Measurements from ENCODE around the gene NSD2.

Gene NSD2

DNA sequence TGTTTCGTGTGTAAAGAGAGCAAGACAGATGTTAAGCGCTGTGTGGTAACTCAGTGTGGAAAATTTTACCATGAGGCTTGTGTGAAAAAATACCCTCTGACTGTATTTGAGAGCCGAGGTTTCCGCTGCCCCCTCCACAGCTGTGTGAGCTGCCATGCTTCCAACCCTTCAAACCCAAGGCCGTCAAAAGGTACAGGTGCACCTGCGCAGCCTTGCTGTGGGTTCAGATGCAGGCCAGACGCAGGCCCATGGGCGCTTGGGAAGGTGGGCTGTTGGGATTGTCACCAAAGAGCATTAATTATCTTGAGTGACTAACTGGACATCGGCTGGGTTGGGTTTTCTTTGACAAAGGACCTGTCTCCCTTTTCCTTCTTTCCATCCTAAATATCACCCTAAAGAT, 82.1 kb downstream of the NSD2 start:
- H3K9me3 ChIP-seq (ENCODE audit: control insufficient read depth in 1 of 2, low read length in 2 of 2) = no peaks in the 10 kb centered on the region
- H3K36me3 ChIP-seq (ENCODE audit: control insufficient read depth in 1 of 2, insufficient read depth in 2 of 2, low read length in 2 of 2) = peaks cover 31 to 63% of the 10 kb centered on the region in 2 donors
- no peaks in the 10 kb centered on the region for H3K4me1 ChIP-seq (ENCODE audit: control insufficient read depth in 1 of 2, insufficient read depth in 2 of 2, low read length in 2 of 2)
- no peaks in the 10 kb centered on the region for H3K27me3 ChIP-seq (ENCODE audit: control insufficient read depth in 1 of 2, insufficient read depth in 2 of 2, low read length in 2 of 2)
- H3K4me3 ChIP-seq (ENCODE audit: low read depth in 1 of 2, low read length in 2 of 2) = no peak overlapping the region
- H3K27ac ChIP-seq (ENCODE audit: low read depth, low read length) = no peak overlapping the region
- no peak overlapping the region for H3K9ac ChIP-seq (ENCODE audit: low read depth in 1 of 2, low read length in 2 of 2)

- Histone ChIP-seq H3K4me3 (ENCODE audit: low read depth in 1 of 2, low read length in 2 of 2) (no peak overlapping the region), H3K9ac (ENCODE audit: low read depth in 1 of 2, low read length in 2 of 2) (no peak overlapping the region)
These were observed 85.4 kb downstream of the NSD2 start for GRCh38 chr4:1956631-1957030.

GRCh38 chr4:1958276-1959103, 87.3 kb downstream of the NSD2 start:
- Histone ChIP-seq H3K9ac (ENCODE audit: low read depth in 1 of 2, low read length in 2 of 2) (no peak overlapping the region), H3K9me3 (ENCODE audit: control insufficient read depth in 1 of 2, low read length in 2 of 2) (no peaks in the 10 kb centered on the region), H3K36me3 (ENCODE audit: control insufficient read depth in 1 of 2, insufficient read depth in 2 of 2, low read length in 2 of 2) (peaks cover 45 to 73% of the 10 kb centered on the region in 2 donors), H3K27me3 (ENCODE audit: control insufficient read depth in 1 of 2, insufficient read depth in 2 of 2, low read length in 2 of 2) (no peaks in the 10 kb centered on the region), H3K4me3 (ENCODE audit: low read depth in 1 of 2, low read length in 2 of 2) (no peak overlapping the region), H3K27ac (ENCODE audit: low read depth, low read length) (no peak overlapping the region), H3K4me1 (ENCODE audit: control insufficient read depth in 1 of 2, insufficient read depth in 2 of 2, low read length in 2 of 2) (no peaks in the 10 kb centered on the region)

More at GRCh38 chr4:1956631-1957030, 85.4 kb downstream of the NSD2 start:
- Histone ChIP-seq H3K36me3 (ENCODE audit: control insufficient read depth in 1 of 2, insufficient read depth in 2 of 2, low read length in 2 of 2) (peaks cover 36 to 75% of the 10 kb centered on the region in 2 donors), H3K27me3 (ENCODE audit: control insufficient read depth in 1 of 2, insufficient read depth in 2 of 2, low read length in 2 of 2) (no peaks in the 10 kb centered on the region), H3K4me1 (ENCODE audit: control insufficient read depth in 1 of 2, insufficient read depth in 2 of 2, low read length in 2 of 2) (no peaks in the 10 kb centered on the region), H3K27ac (ENCODE audit: low read depth, low read length) (no peak overlapping the region), H3K9me3 (ENCODE audit: control insufficient read depth in 1 of 2, low read length in 2 of 2) (no peaks in the 10 kb centered on the region)

GRCh38 chr4:1959104-1959384, 87.9 kb downstream of the NSD2 start:
- Histone ChIP-seq H3K27me3 (ENCODE audit: control insufficient read depth in 1 of 2, insufficient read depth in 2 of 2, low read length in 2 of 2) (no peaks in the 10 kb centered on the region), H3K4me3 (ENCODE audit: low read depth in 1 of 2, low read length in 2 of 2) (no peak overlapping the region), H3K9ac (ENCODE audit: low read depth in 1 of 2, low read length in 2 of 2) (no peak overlapping the region), H3K27ac (ENCODE audit: low read depth, low read length) (no peak overlapping the region), H3K9me3 (ENCODE audit: control insufficient read depth in 1 of 2, low read length in 2 of 2) (no peaks in the 10 kb centered on the region), H3K36me3 (ENCODE audit: control insufficient read depth in 1 of 2, insufficient read depth in 2 of 2, low read length in 2 of 2) (peaks cover 49 to 76% of the 10 kb centered on the region in 2 donors), H3K4me1 (ENCODE audit: control insufficient read depth in 1 of 2, insufficient read depth in 2 of 2, low read length in 2 of 2) (no peaks in the 10 kb centered on the region)

GRCh38 chr4:1960170-1960825, 89.1 kb downstream of the NSD2 start:
- no peaks in the 10 kb centered on the region for H3K4me1 ChIP-seq (ENCODE audit: control insufficient read depth in 1 of 2, insufficient read depth in 2 of 2, low read length in 2 of 2)
- no peak overlapping the region for H3K27ac ChIP-seq (ENCODE audit: low read depth, low read length)
- H3K36me3 ChIP-seq (ENCODE audit: control insufficient read depth in 1 of 2, insufficient read depth in 2 of 2, low read length in 2 of 2) = peaks cover 48 to 72% of the 10 kb centered on the region in 2 donors
- no peak overlapping the region for H3K9ac ChIP-seq (ENCODE audit: low read depth in 1 of 2, low read length in 2 of 2)
- H3K27me3 ChIP-seq (ENCODE audit: control insufficient read depth in 1 of 2, insufficient read depth in 2 of 2, low read length in 2 of 2) = no peaks in the 10 kb centered on the region
- no peaks in the 10 kb centered on the region for H3K9me3 ChIP-seq (ENCODE audit: control insufficient read depth in 1 of 2, low read length in 2 of 2)
- no peak overlapping the region for H3K4me3 ChIP-seq (ENCODE audit: low read depth in 1 of 2, low read length in 2 of 2)

DNA sequence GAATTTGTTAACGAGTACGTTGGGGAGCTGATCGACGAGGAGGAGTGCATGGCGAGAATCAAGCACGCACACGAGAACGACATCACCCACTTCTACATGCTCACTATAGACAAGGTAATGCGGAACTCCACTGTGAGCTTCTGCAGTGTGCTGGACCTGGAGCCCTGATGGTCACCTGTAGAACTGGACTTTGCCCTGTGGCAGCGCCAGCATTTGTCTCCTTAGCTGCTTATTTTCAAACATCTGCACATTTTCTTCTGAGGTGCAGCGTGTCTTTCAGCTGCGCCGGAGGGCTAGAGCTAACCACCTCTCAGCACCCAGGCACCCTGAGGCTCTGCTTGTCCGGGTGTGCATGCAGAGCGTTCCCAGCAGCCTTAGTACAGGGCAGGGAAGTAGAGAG, 89.8 kb downstream of the NSD2 start:
- H3K36me3 ChIP-seq (ENCODE audit: control insufficient read depth in 1 of 2, insufficient read depth in 2 of 2, low read length in 2 of 2) = peaks cover 45 to 67% of the 10 kb centered on the region in 2 donors
- H3K4me1 ChIP-seq (ENCODE audit: control insufficient read depth in 1 of 2, insufficient read depth in 2 of 2, low read length in 2 of 2) = no peaks in the 10 kb centered on the region
- H3K9me3 ChIP-seq (ENCODE audit: control insufficient read depth in 1 of 2, low read length in 2 of 2) = no peaks in the 10 kb centered on the region

GRCh38 chr4:1961563-1961962, 90.4 kb downstream of the NSD2 start:
- Histone ChIP-seq H3K4me1 (ENCODE audit: control insufficient read depth in 1 of 2, insufficient read depth in 2 of 2, low read length in 2 of 2) (no peaks in the 10 kb centered on the region), H3K4me3 (ENCODE audit: low read depth in 1 of 2, low read length in 2 of 2) (no peak overlapping the region), H3K27ac (ENCODE audit: low read depth, low read length) (no peak overlapping the region), H3K9me3 (ENCODE audit: control insufficient read depth in 1 of 2, low read length in 2 of 2) (no peaks in the 10 kb centered on the region), H3K9ac (ENCODE audit: low read depth in 1 of 2, low read length in 2 of 2) (no peak overlapping the region), H3K36me3 (ENCODE audit: control insufficient read depth in 1 of 2, insufficient read depth in 2 of 2, low read length in 2 of 2) (peaks cover 42 to 64% of the 10 kb centered on the region in 2 donors), H3K27me3 (ENCODE audit: control insufficient read depth in 1 of 2, insufficient read depth in 2 of 2, low read length in 2 of 2) (no peaks in the 10 kb centered on the region)

More for the DNA sequence above, 89.8 kb downstream of the NSD2 start:
- no peak overlapping the region for H3K4me3 ChIP-seq (ENCODE audit: low read depth in 1 of 2, low read length in 2 of 2)
- H3K9ac ChIP-seq (ENCODE audit: low read depth in 1 of 2, low read length in 2 of 2) = no peak overlapping the region
- no peaks in the 10 kb centered on the region for H3K27me3 ChIP-seq (ENCODE audit: control insufficient read depth in 1 of 2, insufficient read depth in 2 of 2, low read length in 2 of 2)
- H3K27ac ChIP-seq (ENCODE audit: low read depth, low read length) = no peak overlapping the region

DNA sequence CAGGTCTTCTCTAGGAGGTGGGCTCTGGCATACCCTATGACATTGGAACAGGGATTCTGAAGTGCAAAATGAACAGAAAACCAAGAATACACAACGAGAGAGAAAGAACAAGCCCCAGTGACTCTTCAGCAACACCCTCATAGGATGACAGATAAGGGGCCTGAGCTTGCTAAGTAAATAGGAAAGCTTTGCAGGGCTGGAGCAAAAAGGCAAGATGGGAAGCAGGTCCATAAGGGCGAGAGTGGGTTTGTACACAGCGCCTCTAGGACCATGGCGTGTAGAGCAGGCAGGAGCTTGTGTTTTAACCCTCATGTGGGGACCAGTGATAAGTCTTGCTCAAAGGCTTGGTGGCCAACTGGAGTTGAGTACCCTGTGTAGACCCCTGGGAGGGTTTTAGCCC, 91.8 kb downstream of the NSD2 start:
- no peaks in the 10 kb centered on the region for H3K9me3 ChIP-seq (ENCODE audit: control insufficient read depth in 1 of 2, low read length in 2 of 2)
- no peak overlapping the region for H3K9ac ChIP-seq (ENCODE audit: low read depth in 1 of 2, low read length in 2 of 2)
- peaks cover 37 to 60% of the 10 kb centered on the region in 2 donors for H3K36me3 ChIP-seq (ENCODE audit: control insufficient read depth in 1 of 2, insufficient read depth in 2 of 2, low read length in 2 of 2)
- H3K27ac ChIP-seq (ENCODE audit: low read depth, low read length) = no peak overlapping the region
- H3K4me3 ChIP-seq (ENCODE audit: low read depth in 1 of 2, low read length in 2 of 2) = no peak overlapping the region
- no peaks in the 10 kb centered on the region for H3K4me1 ChIP-seq (ENCODE audit: control insufficient read depth in 1 of 2, insufficient read depth in 2 of 2, low read length in 2 of 2)
- H3K27me3 ChIP-seq (ENCODE audit: control insufficient read depth in 1 of 2, insufficient read depth in 2 of 2, low read length in 2 of 2) = no peaks in the 10 kb centered on the region

DNA sequence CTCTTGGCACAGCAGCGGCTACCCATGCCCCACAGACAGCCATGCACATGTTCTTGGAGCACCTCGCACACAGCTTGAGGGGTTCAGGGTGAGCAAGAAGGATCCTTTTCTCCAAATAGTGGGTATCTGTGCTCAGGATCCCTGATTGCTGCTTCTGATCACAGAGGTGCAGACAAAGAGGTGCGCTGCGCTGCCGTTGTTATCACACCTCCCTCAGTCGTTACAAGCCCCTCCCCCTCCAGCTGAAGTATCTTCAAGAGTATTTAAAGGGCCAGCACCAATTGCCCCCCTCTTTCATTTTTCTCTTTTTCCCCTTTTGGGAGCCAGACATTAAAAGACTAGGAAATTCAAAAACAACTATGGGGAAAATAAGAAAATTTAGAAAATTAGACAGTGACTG, 93.2 kb downstream of the NSD2 start:
- H3K27me3 ChIP-seq (ENCODE audit: control insufficient read depth in 1 of 2, insufficient read depth in 2 of 2, low read length in 2 of 2) = no peaks in the 10 kb centered on the region
- peaks cover 33 to 58% of the 10 kb centered on the region in 2 donors for H3K36me3 ChIP-seq (ENCODE audit: control insufficient read depth in 1 of 2, insufficient read depth in 2 of 2, low read length in 2 of 2)
- H3K9ac ChIP-seq (ENCODE audit: low read depth in 1 of 2, low read length in 2 of 2) = no peak overlapping the region
- H3K9me3 ChIP-seq (ENCODE audit: control insufficient read depth in 1 of 2, low read length in 2 of 2) = no peaks in the 10 kb centered on the region
- no peak overlapping the region for H3K27ac ChIP-seq (ENCODE audit: low read depth, low read length)
- no peaks in the 10 kb centered on the region for H3K4me1 ChIP-seq (ENCODE audit: control insufficient read depth in 1 of 2, insufficient read depth in 2 of 2, low read length in 2 of 2)
- H3K4me3 ChIP-seq (ENCODE audit: low read depth in 1 of 2, low read length in 2 of 2) = no peak overlapping the region

- peaks cover 33 to 53% of the 10 kb centered on the region in 2 donors for H3K36me3 ChIP-seq (ENCODE audit: control insufficient read depth in 1 of 2, insufficient read depth in 2 of 2, low read length in 2 of 2)
- no peaks in the 10 kb centered on the region for H3K4me1 ChIP-seq (ENCODE audit: control insufficient read depth in 1 of 2, insufficient read depth in 2 of 2, low read length in 2 of 2)
- no peaks in the 10 kb centered on the region for H3K27me3 ChIP-seq (ENCODE audit: control insufficient read depth in 1 of 2, insufficient read depth in 2 of 2, low read length in 2 of 2)
- H3K4me3 ChIP-seq (ENCODE audit: low read depth in 1 of 2, low read length in 2 of 2) = no peak overlapping the region
- H3K9ac ChIP-seq (ENCODE audit: low read depth in 1 of 2, low read length in 2 of 2) = no peak overlapping the region
- H3K9me3 ChIP-seq (ENCODE audit: control insufficient read depth in 1 of 2, low read length in 2 of 2) = no peaks in the 10 kb centered on the region
- H3K27ac ChIP-seq (ENCODE audit: low read depth, low read length) = no peak overlapping the region
These were observed 93.8 kb downstream of the NSD2 start for GRCh38 chr4:1964971-1965370.

All from duodenal mucosa (tissue), 2 donors.